ENCODE results near the gene ADRB2. TPM values are rescaled to one million over a fixed set of nuclear protein-coding genes. Genes with fewer than 3 reads are reported as not detected.

Gene ADRB2
- 0.55 to 0.87 TPM (median 0.69 TPM) in 5 replicates for total RNA-seq (2022; extraction: Qiagen RNA extraction)

GRCh38 chr5:148826053-148826738 is at the start of gene ADRB2:
ADRB2 (plus strand) TSS chr5:148826611; CDS start chr5:148826832, 221 bp downstream.

Other genes with a start within 250 kb of the ADRB2 start
- not detected in 5 replicates for gene HTR4, start 172.1 kb upstream of the ADRB2 start, total RNA-seq (2022; extraction: Qiagen RNA extraction)
- gene SH3TC2, start 236.5 kb downstream of the ADRB2 start, total RNA-seq (2022; extraction: Qiagen RNA extraction) = 0.35 to 0.58 TPM (median 0.36 TPM) in 5 replicates